ENCODE data around the gene SNRNP200.

Gene SNRNP200

DNA sequence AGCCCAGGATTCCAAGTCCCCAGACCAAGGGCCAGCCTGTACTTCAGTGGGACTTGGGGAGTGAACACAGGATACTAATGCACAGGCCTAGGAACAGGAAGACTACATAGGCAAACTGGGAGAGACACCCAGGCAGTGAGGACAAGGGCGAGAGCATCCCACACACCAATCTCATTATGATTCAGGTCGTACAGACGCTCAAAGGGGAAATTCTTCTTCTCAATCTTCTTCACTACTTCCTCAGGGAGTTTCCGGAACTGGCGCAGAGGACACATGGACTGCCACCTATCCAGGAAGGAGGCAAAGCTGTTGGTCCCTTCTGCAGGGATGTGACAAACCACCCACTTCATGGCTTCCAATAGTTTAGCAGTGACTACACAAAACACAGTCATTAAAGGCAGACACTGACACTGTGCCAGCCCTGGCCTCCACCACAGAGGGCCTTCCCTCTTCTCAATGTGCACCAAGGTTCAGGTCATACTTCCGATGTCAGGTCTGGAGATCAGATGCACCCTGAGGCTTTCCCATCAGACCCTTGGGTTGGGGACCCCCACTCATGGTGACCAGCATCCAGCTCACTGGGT is 18.0 kb downstream of the SNRNP200 start:
- no peaks in the 10 kb centered on the region for H3K9me3 ChIP-seq (ENCODE audit: control insufficient read depth in 1 of 2, low read length in 2 of 2)
- H3K4me3 ChIP-seq (ENCODE audit: low read depth in 1 of 2, low read length in 2 of 2): no peak overlapping the region
- no peaks in the 10 kb centered on the region for H3K27me3 ChIP-seq (ENCODE audit: control insufficient read depth in 1 of 2, insufficient read depth in 2 of 2, low read length in 2 of 2)
- H3K9ac ChIP-seq (ENCODE audit: low read depth in 1 of 2, low read length in 2 of 2): no peak overlapping the region
- no peaks in the 10 kb centered on the region for H3K4me1 ChIP-seq (ENCODE audit: control insufficient read depth in 1 of 2, insufficient read depth in 2 of 2, low read length in 2 of 2)
- H3K36me3 ChIP-seq (ENCODE audit: control insufficient read depth in 1 of 2, insufficient read depth in 2 of 2, low read length in 2 of 2): peaks cover 95 to 100% of the 10 kb centered on the region in 2 donors
- no peak overlapping the region for H3K27ac ChIP-seq (ENCODE audit: low read depth, low read length)

- Histone ChIP-seq H3K27me3 (ENCODE audit: control insufficient read depth in 1 of 2, insufficient read depth in 2 of 2, low read length in 2 of 2) (no peaks in the 10 kb centered on the region), H3K4me3 (ENCODE audit: low read depth in 1 of 2, low read length in 2 of 2) (no peak overlapping the region), H3K9ac (ENCODE audit: low read depth in 1 of 2, low read length in 2 of 2) (no peak overlapping the region), H3K27ac (ENCODE audit: low read depth, low read length) (no peak overlapping the region), H3K9me3 (ENCODE audit: control insufficient read depth in 1 of 2, low read length in 2 of 2) (no peaks in the 10 kb centered on the region), H3K4me1 (ENCODE audit: control insufficient read depth in 1 of 2, insufficient read depth in 2 of 2, low read length in 2 of 2) (no peaks in the 10 kb centered on the region), H3K36me3 (ENCODE audit: control insufficient read depth in 1 of 2, insufficient read depth in 2 of 2, low read length in 2 of 2) (peaks cover 48 to 81% of the 10 kb centered on the region in 2 donors)
These were observed 28.4 kb downstream of the SNRNP200 start for GRCh38 chr2:96276787-96277499.

- H3K36me3 ChIP-seq (ENCODE audit: control insufficient read depth in 1 of 2, insufficient read depth in 2 of 2, low read length in 2 of 2): peaks cover 44 to 77% of the 10 kb centered on the region in 2 donors
- no peak overlapping the region for H3K4me3 ChIP-seq (ENCODE audit: low read depth in 1 of 2, low read length in 2 of 2)
- no peaks in the 10 kb centered on the region for H3K27me3 ChIP-seq (ENCODE audit: control insufficient read depth in 1 of 2, insufficient read depth in 2 of 2, low read length in 2 of 2)
- no peak overlapping the region for H3K27ac ChIP-seq (ENCODE audit: low read depth, low read length)
- no peaks in the 10 kb centered on the region for H3K9me3 ChIP-seq (ENCODE audit: control insufficient read depth in 1 of 2, low read length in 2 of 2)
- no peaks in the 10 kb centered on the region for H3K4me1 ChIP-seq (ENCODE audit: control insufficient read depth in 1 of 2, insufficient read depth in 2 of 2, low read length in 2 of 2)
- H3K9ac ChIP-seq (ENCODE audit: low read depth in 1 of 2, low read length in 2 of 2): no peak overlapping the region
These were observed 30.8 kb downstream of the SNRNP200 start for GRCh38 chr2:96274355-96275056.

GRCh38 chr2:96273763-96274162 is 31.6 kb downstream of the SNRNP200 start:
- Histone ChIP-seq H3K9ac (ENCODE audit: low read depth in 1 of 2, low read length in 2 of 2) (no peak overlapping the region), H3K4me1 (ENCODE audit: control insufficient read depth in 1 of 2, insufficient read depth in 2 of 2, low read length in 2 of 2) (no peaks in the 10 kb centered on the region), H3K27ac (ENCODE audit: low read depth, low read length) (no peak overlapping the region), H3K27me3 (ENCODE audit: control insufficient read depth in 1 of 2, insufficient read depth in 2 of 2, low read length in 2 of 2) (no peaks in the 10 kb centered on the region), H3K9me3 (ENCODE audit: control insufficient read depth in 1 of 2, low read length in 2 of 2) (no peaks in the 10 kb centered on the region), H3K4me3 (ENCODE audit: low read depth in 1 of 2, low read length in 2 of 2) (no peak overlapping the region), H3K36me3 (ENCODE audit: control insufficient read depth in 1 of 2, insufficient read depth in 2 of 2, low read length in 2 of 2) (peaks cover 45 to 77% of the 10 kb centered on the region in 2 donors)

- Histone ChIP-seq H3K36me3 (ENCODE audit: control insufficient read depth in 1 of 2, insufficient read depth in 2 of 2, low read length in 2 of 2) (peaks cover 33 to 75% of the 10 kb centered on the region in 2 donors), H3K9me3 (ENCODE audit: control insufficient read depth in 1 of 2, low read length in 2 of 2) (no peaks in the 10 kb centered on the region), H3K4me1 (ENCODE audit: control insufficient read depth in 1 of 2, insufficient read depth in 2 of 2, low read length in 2 of 2) (peaks cover 6 to 8% of the 10 kb centered on the region in 2 donors), H3K9ac (ENCODE audit: low read depth in 1 of 2, low read length in 2 of 2) (no peak overlapping the region), H3K27me3 (ENCODE audit: control insufficient read depth in 1 of 2, insufficient read depth in 2 of 2, low read length in 2 of 2) (no peaks in the 10 kb centered on the region), H3K27ac (ENCODE audit: low read depth, low read length) (no peak overlapping the region), H3K4me3 (ENCODE audit: low read depth in 1 of 2, low read length in 2 of 2) (no peak overlapping the region)
These were observed 33.4 kb downstream of the SNRNP200 start for GRCh38 chr2:96271995-96272394.

DNA sequence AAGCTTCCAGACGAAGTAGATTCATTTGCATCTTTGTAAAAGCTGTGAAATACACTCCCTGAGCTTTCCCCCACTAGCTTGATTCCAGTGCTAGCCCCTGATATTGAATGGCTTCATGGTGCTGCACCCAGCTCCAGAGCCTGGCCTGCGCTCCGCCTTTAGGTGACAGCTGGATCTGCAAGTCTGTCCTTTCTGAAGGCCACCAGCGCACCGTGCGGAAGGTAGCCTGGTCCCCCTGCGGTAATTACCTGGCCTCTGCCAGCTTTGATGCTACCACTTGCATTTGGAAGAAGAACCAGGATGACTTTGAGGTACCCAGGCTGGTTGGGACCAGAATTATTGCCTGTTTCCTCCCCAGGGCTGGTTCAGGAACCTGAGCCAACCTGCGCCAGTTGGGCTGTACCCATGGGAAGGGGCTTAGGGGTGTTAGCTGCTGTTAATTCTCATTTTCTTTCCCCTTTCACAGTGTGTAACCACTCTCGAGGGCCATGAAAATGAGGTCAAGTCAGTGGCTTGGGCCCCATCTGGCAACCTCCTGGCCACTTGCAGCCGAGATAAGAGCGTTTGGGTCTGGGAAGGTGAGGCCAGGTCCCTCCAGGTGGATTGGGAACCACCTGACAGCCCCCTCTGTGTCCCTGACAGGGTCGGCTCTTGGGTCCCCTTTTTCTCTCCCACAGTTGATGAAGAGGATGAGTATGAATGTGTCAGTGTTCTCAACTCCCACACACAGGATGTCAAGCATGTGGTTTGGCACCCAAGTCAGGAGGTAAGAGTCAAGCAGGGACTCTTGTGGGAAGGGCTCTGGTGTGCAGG is 38.0 kb downstream of the SNRNP200 start:
- H3K9ac ChIP-seq (ENCODE audit: low read depth in 1 of 2, low read length in 2 of 2): peak overlapping the region; percentile 18 to 94
- H3K27me3 ChIP-seq (ENCODE audit: control insufficient read depth in 1 of 2, insufficient read depth in 2 of 2, low read length in 2 of 2): no peaks in the 10 kb centered on the region
- no peaks in the 10 kb centered on the region for H3K9me3 ChIP-seq (ENCODE audit: control insufficient read depth in 1 of 2, low read length in 2 of 2)
- no peak overlapping the region for H3K27ac ChIP-seq (ENCODE audit: low read depth, low read length)
- H3K4me3 ChIP-seq (ENCODE audit: low read depth in 1 of 2, low read length in 2 of 2): peak overlapping the region; percentile 84 to 100
- peaks cover 26% of the 10 kb centered on the region in 2 donors for H3K4me1 ChIP-seq (ENCODE audit: control insufficient read depth in 1 of 2, insufficient read depth in 2 of 2, low read length in 2 of 2)
- peaks cover 23 to 46% of the 10 kb centered on the region in 2 donors for H3K36me3 ChIP-seq (ENCODE audit: control insufficient read depth in 1 of 2, insufficient read depth in 2 of 2, low read length in 2 of 2)

GRCh38 chr2:96265840-96266679 is 39.3 kb downstream of the SNRNP200 start, which contains the start of the genes CIAO1 and TMEM127:
CIAO1 (plus strand) TSS chr2:96266225; CDS start chr2:96266351, 126 bp downstream.
TMEM127 (minus strand) TSS chr2:96265997; CDS start chr2:96265381, 616 bp downstream.
- H3K9ac ChIP-seq (ENCODE audit: low read depth in 1 of 2, low read length in 2 of 2): peak within 1 kb of the TSS; percentile 87 to 94
- H3K36me3 ChIP-seq (ENCODE audit: control insufficient read depth in 1 of 2, insufficient read depth in 2 of 2, low read length in 2 of 2): peaks cover 14 to 36% of the 10 kb centered on the region in 2 donors
- H3K4me1 ChIP-seq (ENCODE audit: control insufficient read depth in 1 of 2, insufficient read depth in 2 of 2, low read length in 2 of 2): peaks cover 38 to 39% of the 10 kb centered on the region in 2 donors
- H3K4me3 ChIP-seq (ENCODE audit: low read depth in 1 of 2, low read length in 2 of 2): peak within 1 kb of the TSS; percentile 88 to 100
- peak within 1 kb of the TSS; percentile 88 for H3K27ac ChIP-seq (ENCODE audit: low read depth, low read length)
- H3K27me3 ChIP-seq (ENCODE audit: control insufficient read depth in 1 of 2, insufficient read depth in 2 of 2, low read length in 2 of 2): no peaks in the 10 kb centered on the region
- no peaks in the 10 kb centered on the region for H3K9me3 ChIP-seq (ENCODE audit: control insufficient read depth in 1 of 2, low read length in 2 of 2)

DNA sequence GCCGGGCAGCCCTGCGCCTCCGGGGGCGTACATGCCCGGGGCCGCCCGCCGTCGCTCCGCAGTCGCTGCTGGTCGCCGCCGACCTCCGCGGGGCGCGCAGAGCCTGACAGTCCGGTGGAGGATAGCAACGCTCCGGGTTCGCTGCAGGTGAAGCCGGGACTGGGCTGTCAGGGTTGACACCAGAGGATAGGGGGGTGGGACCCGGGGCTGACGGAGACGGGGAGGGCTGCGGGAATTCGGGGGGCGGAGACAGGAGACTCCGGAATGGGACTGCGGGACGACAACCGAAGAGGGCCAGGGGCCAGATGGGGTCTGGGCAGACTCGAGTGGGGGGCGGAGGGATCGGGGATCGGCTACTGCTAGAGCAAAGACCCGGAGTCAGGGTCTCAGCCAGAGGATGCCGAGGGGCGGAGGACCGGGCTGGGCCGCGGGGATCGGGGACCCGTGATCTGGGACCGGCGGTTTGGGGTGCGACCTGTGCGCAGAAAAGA is 40.0 kb downstream of the SNRNP200 start:
- Histone ChIP-seq H3K4me1 (ENCODE audit: control insufficient read depth in 1 of 2, insufficient read depth in 2 of 2, low read length in 2 of 2) (peaks cover 44 to 46% of the 10 kb centered on the region in 2 donors), H3K36me3 (ENCODE audit: control insufficient read depth in 1 of 2, insufficient read depth in 2 of 2, low read length in 2 of 2) (peaks cover 14 to 32% of the 10 kb centered on the region in 2 donors)

More for the DNA sequence above, 40.0 kb downstream of the SNRNP200 start:
- no peaks in the 10 kb centered on the region for H3K27me3 ChIP-seq (ENCODE audit: control insufficient read depth in 1 of 2, insufficient read depth in 2 of 2, low read length in 2 of 2)
- H3K4me3 ChIP-seq (ENCODE audit: low read depth in 1 of 2, low read length in 2 of 2): peak overlapping the region; percentile 88 to 92
- H3K9ac ChIP-seq (ENCODE audit: low read depth in 1 of 2, low read length in 2 of 2): peak overlapping the region; percentile 87 to 91
- peak overlapping the region; percentile 88 for H3K27ac ChIP-seq (ENCODE audit: low read depth, low read length)
- H3K9me3 ChIP-seq (ENCODE audit: control insufficient read depth in 1 of 2, low read length in 2 of 2): no peaks in the 10 kb centered on the region
